GM23248 (cell line): ENCODE data around the gene ACTL10.

Experiments
- EZH2 ChIP-seq: fragments of 200-600 bp; sonication (generic); IDR thresholded peaks from 2 replicates; pipeline ENCODE4 v1.6.1; 2018; ENCODE audit warnings: antibody characterized with exemption, mild to moderate bottlenecking; ENCODE audit not compliant: insufficient read depth, poor library complexity, severe bottlenecking
- EZH2phosphoT487 ChIP-seq: fragments of 200-600 bp; sonication (generic); IDR thresholded peaks from 2 replicates; pipeline ENCODE4 v1.6.1; 2018; ENCODE audit warnings: antibody characterized with exemption, moderate library complexity, mild to moderate bottlenecking, low read depth; ENCODE audit not compliant: insufficient read depth

GRCh38 chr20:33710681-33711445 is 44.1 kb downstream of the ACTL10 start:
- TF ChIP-seq EZH2 (no peak), EZH2phosphoT487 (no peak)
